HK-2 (cell line): Measurements from ENCODE around the gene PTPN4.
"Not testable (repeated sequence)": the region's sequence is repeated elsewhere in the genome, so short reads cannot be mapped to it uniquely, and the experiment has no call there.

ENCODE experiments used
- DNase-seq: peaks from one replicate; pipeline ENCODE4 v3.0.0-alpha.2; 2018; ENCODE audit not compliant: unreplicated experiment

Gene PTPN4

GRCh38 chr2:119943058-119943457 is 183.3 kb downstream of the PTPN4 start:
- DNase-seq, result no peak

- no peak for DNase-seq
Measured at GRCh38 chr2:119947535-119947934, 187.8 kb downstream of the PTPN4 start.

GRCh38 chr2:119950966-119951365 is 191.2 kb downstream of the PTPN4 start:
- DNase-seq, result no peak

- no peak for DNase-seq
Measured at GRCh38 chr2:119958670-119959268, 199.0 kb downstream of the PTPN4 start.

- no peak for DNase-seq
Measured at GRCh38 chr2:119960821-119961220, 201.1 kb downstream of the PTPN4 start.

GRCh38 chr2:119981896-119982295 is 222.2 kb downstream of the PTPN4 start:
- DNase-seq, result no peak

- no peak for DNase-seq
Measured at GRCh38 chr2:119982506-119982905, 222.8 kb downstream of the PTPN4 start.

- DNase-seq, result no peak
Measured at GRCh38 chr2:119983108-119983507, 223.4 kb downstream of the PTPN4 start.

GRCh38 chr2:119996148-119996547 is 236.4 kb downstream of the PTPN4 start:
- no peak for DNase-seq

GRCh38 chr2:119996896-119997891 is 237.5 kb downstream of the PTPN4 start:
- not testable (repeated sequence) for DNase-seq

GRCh38 chr2:120001471-120001870 is 241.7 kb downstream of the PTPN4 start:
- no peak for DNase-seq

GRCh38 chr2:120004254-120004653 is 244.5 kb downstream of the PTPN4 start:
- no peak for DNase-seq

GRCh38 chr2:120005834-120006521 is 246.3 kb downstream of the PTPN4 start:
- no peak for DNase-seq

- no peak for DNase-seq
Measured at GRCh38 chr2:120007851-120008250, 248.1 kb downstream of the PTPN4 start.

- DNase-seq, result no peak
Measured at GRCh38 chr2:120012363-120012762, 252.6 kb downstream of the PTPN4 start.

GRCh38 chr2:120012771-120013596 is 253.3 kb downstream of the PTPN4 start, which contains the start of gene EPB41L5:
TSS of gene EPB41L5 (plus strand) at chr2:120013077. CDS start at chr2:120019085, 6,008 bp downstream.
- peak; percentile 90 for DNase-seq

- DNase-seq, result no peak
Measured at GRCh38 chr2:120013597-120014223, 254.0 kb downstream of the PTPN4 start.

GRCh38 chr2:120014226-120014980 is 254.7 kb downstream of the PTPN4 start:
- no peak for DNase-seq

- DNase-seq, result no peak
Measured at GRCh38 chr2:120016800-120017199, 257.1 kb downstream of the PTPN4 start.

GRCh38 chr2:120017201-120017600 is 257.5 kb downstream of the PTPN4 start:
- DNase-seq, result no peak
